HUES48 (cell line): ENCODE data around the gene LSS.
"Not testable (repeated sequence)": the region's sequence is repeated elsewhere in the genome, so short reads cannot be mapped to it uniquely, and the experiment has no call there.

Experiments
- H3K27ac ChIP-seq: one replicate; pipeline ENCODE4 v1.7.0; 2013; ENCODE audit warnings: low read depth, low read length, inconsistent platforms
- H3K27me3 ChIP-seq: 2 replicates; pipeline ENCODE4 v1.6.1; 2013; ENCODE audit warnings: mild to moderate bottlenecking, low read length; ENCODE audit not compliant: control insufficient read depth, insufficient read depth
- H3K36me3 ChIP-seq: 2 replicates; pipeline ENCODE4 v1.6.1; 2013; ENCODE audit warnings: low read length; ENCODE audit not compliant: control insufficient read depth, insufficient read depth
- H3K4me1 ChIP-seq: 2 replicates; pipeline ENCODE4 v1.6.1; 2013; ENCODE audit warnings: mild to moderate bottlenecking, low read length; ENCODE audit not compliant: control insufficient read depth, insufficient read depth
- H3K4me3 ChIP-seq: 2 replicates; pipeline ENCODE4 v1.5.1; 2013; ENCODE audit warnings: mild to moderate bottlenecking, low read depth, low read length
- H3K9ac ChIP-seq: 2 replicates; pipeline ENCODE4 v1.6.1; 2013; ENCODE audit warnings: mild to moderate bottlenecking, low read depth, low read length, moderate library complexity
- H3K9me3 ChIP-seq: 2 replicates; pipeline ENCODE4 v1.6.1; 2013; ENCODE audit warnings: low read length; ENCODE audit not compliant: control insufficient read depth, insufficient read depth

LSS gene

GRCh38 chr21:46189959-46190490 is 38.5 kb downstream of the LSS start:
- H3K36me3 ChIP-seq, result peaks cover 49% of the 10 kb centered on the region

GRCh38 chr21:46189213-46189958 is 39.2 kb downstream of the LSS start:
- H3K27ac ChIP-seq, result peak overlapping the region; percentile 89
- H3K4me3 ChIP-seq, result no peak overlapping the region
- peaks cover 43% of the 10 kb centered on the region for H3K36me3 ChIP-seq

More at GRCh38 chr21:46189959-46190490, 38.5 kb downstream of the LSS start:
- Histone ChIP-seq H3K9me3 (no peaks in the 10 kb centered on the region), H3K4me1 (peaks cover 6% of the 10 kb centered on the region), H3K27me3 (no peaks in the 10 kb centered on the region), H3K9ac (no peak overlapping the region), H3K4me3 (no peak overlapping the region), H3K27ac (no peak overlapping the region)

GRCh38 chr21:46188226-46189212 is 40.1 kb downstream of the LSS start:
- Histone ChIP-seq H3K27me3 (no peaks in the 10 kb centered on the region), H3K36me3 (peaks cover 34% of the 10 kb centered on the region), H3K9me3 (no peaks in the 10 kb centered on the region), H3K4me1 (peaks cover 6% of the 10 kb centered on the region), H3K27ac (peak overlapping the region; percentile 89), H3K4me3 (no peak overlapping the region), H3K9ac (no peak overlapping the region)

More at GRCh38 chr21:46189213-46189958, 39.2 kb downstream of the LSS start:
- H3K9ac ChIP-seq, result no peak overlapping the region
- H3K27me3 ChIP-seq, result no peaks in the 10 kb centered on the region
- H3K9me3 ChIP-seq, result no peaks in the 10 kb centered on the region
- H3K4me1 ChIP-seq, result peaks cover 6% of the 10 kb centered on the region

GRCh38 chr21:46187814-46188213 is 40.8 kb downstream of the LSS start:
- no peak overlapping the region for H3K27ac ChIP-seq
- peaks cover 6% of the 10 kb centered on the region for H3K4me1 ChIP-seq
- no peak overlapping the region for H3K4me3 ChIP-seq
- no peak overlapping the region for H3K9ac ChIP-seq
- H3K9me3 ChIP-seq, result no peaks in the 10 kb centered on the region
- no peaks in the 10 kb centered on the region for H3K27me3 ChIP-seq
- H3K36me3 ChIP-seq, result peaks cover 27% of the 10 kb centered on the region

GRCh38 chr21:46187261-46187660 is 41.3 kb downstream of the LSS start:
- Histone ChIP-seq H3K4me1 (peaks cover 6% of the 10 kb centered on the region), H3K27ac (no peak overlapping the region), H3K36me3 (peaks cover 22% of the 10 kb centered on the region), H3K9ac (no peak overlapping the region), H3K27me3 (no peaks in the 10 kb centered on the region), H3K4me3 (no peak overlapping the region), H3K9me3 (no peaks in the 10 kb centered on the region)

GRCh38 chr21:46185716-46186115 is 42.9 kb downstream of the LSS start:
- H3K4me3 ChIP-seq, result no peak overlapping the region

GRCh38 chr21:46184625-46185555 is 43.7 kb downstream of the LSS start:
- Histone ChIP-seq H3K36me3 (0 out of 2 replicates have a peak, but pooled peaks cover 3% of the 10 kb centered on the region), H3K9ac (peak overlapping the region; percentile 61), H3K4me1 (peaks cover 14% of the 10 kb centered on the region), H3K9me3 (no peaks in the 10 kb centered on the region), H3K27me3 (no peaks in the 10 kb centered on the region), H3K4me3 (peak overlapping the region; percentile 100), H3K27ac (peak overlapping the region; percentile 96)

More at GRCh38 chr21:46185716-46186115, 42.9 kb downstream of the LSS start:
- Histone ChIP-seq H3K27ac (no peak overlapping the region), H3K27me3 (no peaks in the 10 kb centered on the region), H3K4me1 (peaks cover 6% of the 10 kb centered on the region), H3K9me3 (no peaks in the 10 kb centered on the region), H3K36me3 (peaks cover 11% of the 10 kb centered on the region), H3K9ac (no peak overlapping the region)

GRCh38 chr21:46183910-46184624 is 44.5 kb downstream of the LSS start, which contains the start of gene SPATC1L:
TSS of gene SPATC1L (minus strand) at chr21:46184459. CDS start at chr21:46182816, 1,643 bp downstream.
- peaks cover 15% of the 10 kb centered on the region for H3K4me1 ChIP-seq
- 0 out of 2 replicates have a peak, but pooled peaks cover 3% of the 10 kb centered on the region for H3K36me3 ChIP-seq
- peak within 1 kb of the TSS; percentile 61 for H3K9ac ChIP-seq
- no peaks in the 10 kb centered on the region for H3K27me3 ChIP-seq
- no peaks in the 10 kb centered on the region for H3K9me3 ChIP-seq
- peak within 1 kb of the TSS; percentile 96 for H3K27ac ChIP-seq
- peak within 1 kb of the TSS; percentile 100 for H3K4me3 ChIP-seq

- not testable (repeated sequence) for H3K4me3 ChIP-seq, H3K9ac ChIP-seq, H3K27ac ChIP-seq, H3K27me3 ChIP-seq, H3K4me1 ChIP-seq, H3K9me3 ChIP-seq, H3K36me3 ChIP-seq
Measured at GRCh38 chr21:46183337-46183909, 45.2 kb downstream of the LSS start.
